ENCODE results near the gene ARHGAP27.

GRCh38 chr17:45384789-45385262 lies 47.8 kb downstream of the ARHGAP27 start:
- TF ChIP-seq CTCF (IDR thresholded peaks at IDR 0.05) = no peak
- TF ChIP-seq POLR2AphosphoS5 (IDR thresholded peaks at IDR 0.05) = no peak

All from esophagus muscularis mucosa (tissue), 3 donors.